Measurements from ENCODE around the gene PTPRT.

Gene PTPRT

GRCh38 chr20:42646250-42646649 is 543.5 kb downstream of the PTPRT start:
- Histone ChIP-seq H3K9ac (ENCODE audit: low read length) (no peak overlapping the region), H2AFZ (ENCODE audit: low read depth, low read length, severe bottlenecking) (no peak overlapping the region), H4K20me1 (ENCODE audit: low read depth, low read length) (no peaks in the 10 kb centered on the region), H3K27ac (ENCODE audit: low read depth, low read length) (no peak overlapping the region), H3K4me3 (ENCODE audit: insufficient read depth, low read length, poor library complexity, severe bottlenecking) (no peak overlapping the region), H3K27me3 (ENCODE audit: low read length) (no peaks in the 10 kb centered on the region), H3K79me2 (ENCODE audit: insufficient read depth, low read length) (no peaks in the 10 kb centered on the region), H3F3A (ENCODE audit: insufficient read depth) (no peaks in the 10 kb centered on the region), H3K36me3 (ENCODE audit: low read length) (no peaks in the 10 kb centered on the region), H3K9me3 (ENCODE audit: insufficient read depth, low read length) (no peaks in the 10 kb centered on the region), H3K9me2 (replicated peaks; ENCODE audit: insufficient read depth, low read length) (no peaks in the 10 kb centered on the region), H3K4me2 (ENCODE audit: low read depth, low read length, poor library complexity, severe bottlenecking) (no peak overlapping the region)
- TF ChIP-seq EZH2phosphoT487 (conservative IDR thresholded peaks at IDR 0.05; ENCODE audit: low read length): no peak
- TF ChIP-seq, protein P1, sequence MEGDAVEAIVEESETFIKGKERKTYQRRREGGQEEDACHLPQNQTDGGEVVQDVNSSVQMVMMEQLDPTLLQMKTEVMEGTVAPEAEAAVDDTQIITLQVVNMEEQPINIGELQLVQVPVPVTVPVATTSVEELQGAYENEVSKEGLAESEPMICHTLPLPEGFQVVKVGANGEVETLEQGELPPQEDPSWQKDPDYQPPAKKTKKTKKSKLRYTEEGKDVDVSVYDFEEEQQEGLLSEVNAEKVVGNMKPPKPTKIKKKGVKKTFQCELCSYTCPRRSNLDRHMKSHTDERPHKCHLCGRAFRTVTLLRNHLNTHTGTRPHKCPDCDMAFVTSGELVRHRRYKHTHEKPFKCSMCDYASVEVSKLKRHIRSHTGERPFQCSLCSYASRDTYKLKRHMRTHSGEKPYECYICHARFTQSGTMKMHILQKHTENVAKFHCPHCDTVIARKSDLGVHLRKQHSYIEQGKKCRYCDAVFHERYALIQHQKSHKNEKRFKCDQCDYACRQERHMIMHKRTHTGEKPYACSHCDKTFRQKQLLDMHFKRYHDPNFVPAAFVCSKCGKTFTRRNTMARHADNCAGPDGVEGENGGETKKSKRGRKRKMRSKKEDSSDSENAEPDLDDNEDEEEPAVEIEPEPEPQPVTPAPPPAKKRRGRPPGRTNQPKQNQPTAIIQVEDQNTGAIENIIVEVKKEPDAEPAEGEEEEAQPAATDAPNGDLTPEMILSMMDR (IDR thresholded peaks at IDR 0.05; ENCODE audit: insufficient read depth, low read length, poor library complexity, severe bottlenecking): no peak

GRCh38 chr20:42641886-42642285 is 547.8 kb downstream of the PTPRT start:
- no peaks in the 10 kb centered on the region for H3K79me2 ChIP-seq (ENCODE audit: insufficient read depth, low read length)

DNA sequence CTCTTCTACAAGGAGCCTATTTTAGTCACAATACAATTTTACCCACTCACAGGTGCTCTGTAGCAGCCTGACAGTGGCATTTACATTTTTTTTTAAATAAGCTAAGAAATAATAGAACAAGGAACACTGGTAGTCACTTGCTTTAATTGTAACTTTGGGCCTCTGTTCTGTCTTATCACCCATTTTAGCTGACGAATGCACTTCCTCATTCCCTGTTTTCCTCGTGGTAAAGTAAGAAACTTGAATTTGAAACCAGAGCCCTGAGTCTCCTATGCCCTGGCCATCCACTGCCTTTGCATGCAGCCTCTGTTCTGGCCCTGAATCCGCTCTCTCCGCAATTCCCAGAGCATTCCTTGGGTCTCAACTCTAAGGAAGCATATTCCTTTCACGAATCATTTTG is 550.6 kb downstream of the PTPRT start:
- no peaks in the 10 kb centered on the region for H4K20me1 ChIP-seq (ENCODE audit: low read depth, low read length)
- H3K9ac ChIP-seq (ENCODE audit: low read length): no peak overlapping the region
- no peaks in the 10 kb centered on the region for H3K9me3 ChIP-seq (ENCODE audit: insufficient read depth, low read length)
- no peaks in the 10 kb centered on the region for H3K27me3 ChIP-seq (ENCODE audit: low read length)
- H3F3A ChIP-seq (ENCODE audit: insufficient read depth): no peaks in the 10 kb centered on the region
- no peak overlapping the region for H3K4me2 ChIP-seq (ENCODE audit: low read depth, low read length, poor library complexity, severe bottlenecking)
- TF ChIP-seq, protein P1 (IDR thresholded peaks at IDR 0.05; ENCODE audit: insufficient read depth, low read length, poor library complexity, severe bottlenecking): no peak
- no peak for TF ChIP-seq EZH2phosphoT487 (conservative IDR thresholded peaks at IDR 0.05; ENCODE audit: low read length)
- H3K36me3 ChIP-seq (ENCODE audit: low read length): no peaks in the 10 kb centered on the region
- H3K9me2 ChIP-seq (replicated peaks; ENCODE audit: insufficient read depth, low read length): no peaks in the 10 kb centered on the region
- H3K79me2 ChIP-seq (ENCODE audit: insufficient read depth, low read length): no peaks in the 10 kb centered on the region
- H2AFZ ChIP-seq (ENCODE audit: low read depth, low read length, severe bottlenecking): no peak overlapping the region
- H3K27ac ChIP-seq (ENCODE audit: low read depth, low read length): no peak overlapping the region
- H3K4me3 ChIP-seq (ENCODE audit: insufficient read depth, low read length, poor library complexity, severe bottlenecking): no peak overlapping the region

More at GRCh38 chr20:42641886-42642285, 547.8 kb downstream of the PTPRT start:
- H3K27ac ChIP-seq (ENCODE audit: low read depth, low read length): no peak overlapping the region
- no peak overlapping the region for H3K4me3 ChIP-seq (ENCODE audit: insufficient read depth, low read length, poor library complexity, severe bottlenecking)
- no peaks in the 10 kb centered on the region for H3K9me3 ChIP-seq (ENCODE audit: insufficient read depth, low read length)
- TF ChIP-seq, protein P1 (IDR thresholded peaks at IDR 0.05; ENCODE audit: insufficient read depth, low read length, poor library complexity, severe bottlenecking): no peak
- no peak for TF ChIP-seq EZH2phosphoT487 (conservative IDR thresholded peaks at IDR 0.05; ENCODE audit: low read length)
- no peaks in the 10 kb centered on the region for H3K27me3 ChIP-seq (ENCODE audit: low read length)
- no peaks in the 10 kb centered on the region for H3K36me3 ChIP-seq (ENCODE audit: low read length)
- H3K9ac ChIP-seq (ENCODE audit: low read length): no peak overlapping the region
- no peak overlapping the region for H3K4me2 ChIP-seq (ENCODE audit: low read depth, low read length, poor library complexity, severe bottlenecking)
- no peak overlapping the region for H2AFZ ChIP-seq (ENCODE audit: low read depth, low read length, severe bottlenecking)
- H4K20me1 ChIP-seq (ENCODE audit: low read depth, low read length): no peaks in the 10 kb centered on the region
- H3K9me2 ChIP-seq (replicated peaks; ENCODE audit: insufficient read depth, low read length): no peaks in the 10 kb centered on the region
- no peaks in the 10 kb centered on the region for H3F3A ChIP-seq (ENCODE audit: insufficient read depth)

Measured in SU-DHL-6 (cell line).